OCI-LY7 (cell line): ENCODE results near the gene IPO11.

Experiments
- CTCF ChIP-seq: fragments of 200-600 bp; sonication (generic); conservative IDR thresholded peaks from 2 replicates; pipeline ENCODE4 v1.5.1; 2014; ENCODE audit warnings: mild to moderate bottlenecking, antibody characterized with exemption, low read length, moderate library complexity, mixed read lengths
- EZH2phosphoT487 ChIP-seq: fragments of 200-600 bp; sonication (generic); IDR thresholded peaks from 2 replicates; pipeline ENCODE4 v1.6.1; 2018; ENCODE audit warnings: low read depth, borderline replicate concordance, mild to moderate bottlenecking, mixed run types, antibody characterized with exemption, low read length, moderate library complexity, mixed read lengths

- no peak for TF ChIP-seq CTCF
- no peak for TF ChIP-seq EZH2phosphoT487
Observed at GRCh38 chr5:62424763-62425162, 12.2 kb downstream of the IPO11 start.
